HepG2 (cell line): ENCODE data around the gene OR6S1. TPM values are rescaled to one million over a fixed set of nuclear protein-coding genes. Genes with fewer than 3 reads are reported as not detected.

Experiments
- CSRNP1 ChIP-seq: sonication (generic); formaldehyde crosslinking; IDR thresholded peaks from 2 replicates; pipeline ENCODE4 v1.8.1; 2023; ENCODE audit warnings: mild to moderate bottlenecking, missing genetic modification reagents
- EHMT2 ChIP-seq: fragments of 200-600 bp; sonication (generic); IDR thresholded peaks from 2 replicates; pipeline ENCODE4 v1.7.0; 2017; ENCODE audit warnings: antibody characterized with exemption, low read depth, low read length, borderline replicate concordance
- NR2F6 ChIP-seq, 2 experiments: IDR thresholded peaks; 2 replicates each; pipeline ENCODE4 v1.6.1; 2016; ENCODE audit warnings: antibody characterized with exemption in 1 of 2, mild to moderate bottlenecking in 1 of 2
- NRL ChIP-seq: sonication (generic); formaldehyde crosslinking; IDR thresholded peaks from 2 replicates; pipeline ENCODE4 v1.5.0; 2020; ENCODE audit warnings: missing genetic modification reagents, mild to moderate bottlenecking, moderate library complexity, borderline replicate concordance
- RBM22 ChIP-seq: fragments of 200-400 bp; formaldehyde crosslinking; optimal IDR thresholded peaks from 2 replicates; pipeline ENCODE3; 2017; ENCODE audit warnings: mild to moderate bottlenecking, low read length, moderate library complexity
- ZFYVE20 ChIP-seq: sonication (generic); formaldehyde crosslinking; IDR thresholded peaks from 2 replicates; pipeline ENCODE4 v1.8.0; 2023; ENCODE audit warnings: low read depth, mild to moderate bottlenecking, moderate library complexity, missing genetic modification reagents, borderline replicate concordance
- ZNF143 ChIP-seq: sonication (generic); formaldehyde crosslinking; IDR thresholded peaks from 2 replicates; pipeline ENCODE4 v1.4.0; 2020; ENCODE audit warnings: missing genetic modification reagents
- ZNF563 ChIP-seq: sonication (generic); formaldehyde crosslinking; IDR thresholded peaks from 2 replicates; pipeline ENCODE4 v1.8.0; 2022; ENCODE audit warnings: mild to moderate bottlenecking, moderate library complexity, missing genetic modification reagents
- ZNF609 ChIP-seq: sonication (generic); formaldehyde crosslinking; IDR thresholded peaks from 2 replicates; pipeline ENCODE4 v1.4.0; 2020; ENCODE audit warnings: mild to moderate bottlenecking, missing genetic modification reagents, borderline replicate concordance
- ZNF768 ChIP-seq: sonication (generic); formaldehyde crosslinking; IDR thresholded peaks from 2 replicates; pipeline ENCODE4 v1.4.0; 2020; ENCODE audit warnings: missing genetic modification reagents
- polyA plus RNA-seq, 8 experiments: library from polyadenylated mRNA; depleted of rRNA in 3 of 8; stranded (reverse) in 7 of 8; unstranded in 1 of 8; fragments of >200 nt; fragmentation: Illumina TruSeq in 4 of 8; extraction: Trizol in 4 of 8; gene quantifications; 2 replicates each; pipeline versions ENCODE4 v1.2.1 to v1.2.3, GENCODE V29; 2011 to 2016; ENCODE audit warnings: low read depth in 4 of 8, missing spikeins in 1 of 8, mixed read lengths in 1 of 8; ENCODE audit not compliant: insufficient read depth in 1 of 8
- total RNA-seq, 5 experiments: library from RNA; depleted of rRNA; stranded (reverse); fragments of >200 nt; fragmentation: Illumina TruSeq; extraction: Trizol; gene quantifications; 2 replicates each; pipeline ENCODE4 v1.2.3, GENCODE V29; 2016; ENCODE audit warnings: low read depth in 1 of 5
- TF ChIP-seq, protein P1 (sequence below): sonication (generic); formaldehyde crosslinking; IDR thresholded peaks from 2 replicates; pipeline ENCODE4; 2020; ENCODE audit warnings: missing genetic modification reagents, mild to moderate bottlenecking, borderline replicate concordance
- TF ChIP-seq, protein P2 (sequence below): sonication (generic); formaldehyde crosslinking; IDR thresholded peaks from 2 replicates; pipeline ENCODE4 v1.4.0; 2020; ENCODE audit warnings: missing genetic modification reagents
- TF ChIP-seq, protein P3 (sequence below): sonication (generic); formaldehyde crosslinking; IDR thresholded peaks from 2 replicates; pipeline ENCODE4 v1.4.0; 2020; ENCODE audit warnings: missing genetic modification reagents
- TF ChIP-seq, protein P4 (sequence below): sonication (generic); formaldehyde crosslinking; IDR thresholded peaks from 2 replicates; pipeline ENCODE4 v1.8.0; 2022; ENCODE audit warnings: low read depth, missing genetic modification reagents

The OR6S1 gene
- total and polyA plus RNA-seq, 2 of the 13 experiments (the other 11 are each of a cell fraction or from before 2014, with no cell fraction given), result 0.09 TPM; not detected in 1

GRCh38 chr14:20682435-20683124 lies 41.1 kb upstream of the OR6S1 start (continued):
- TF ChIP-seq CSRNP1, result no peak
- TF ChIP-seq, protein P1, sequence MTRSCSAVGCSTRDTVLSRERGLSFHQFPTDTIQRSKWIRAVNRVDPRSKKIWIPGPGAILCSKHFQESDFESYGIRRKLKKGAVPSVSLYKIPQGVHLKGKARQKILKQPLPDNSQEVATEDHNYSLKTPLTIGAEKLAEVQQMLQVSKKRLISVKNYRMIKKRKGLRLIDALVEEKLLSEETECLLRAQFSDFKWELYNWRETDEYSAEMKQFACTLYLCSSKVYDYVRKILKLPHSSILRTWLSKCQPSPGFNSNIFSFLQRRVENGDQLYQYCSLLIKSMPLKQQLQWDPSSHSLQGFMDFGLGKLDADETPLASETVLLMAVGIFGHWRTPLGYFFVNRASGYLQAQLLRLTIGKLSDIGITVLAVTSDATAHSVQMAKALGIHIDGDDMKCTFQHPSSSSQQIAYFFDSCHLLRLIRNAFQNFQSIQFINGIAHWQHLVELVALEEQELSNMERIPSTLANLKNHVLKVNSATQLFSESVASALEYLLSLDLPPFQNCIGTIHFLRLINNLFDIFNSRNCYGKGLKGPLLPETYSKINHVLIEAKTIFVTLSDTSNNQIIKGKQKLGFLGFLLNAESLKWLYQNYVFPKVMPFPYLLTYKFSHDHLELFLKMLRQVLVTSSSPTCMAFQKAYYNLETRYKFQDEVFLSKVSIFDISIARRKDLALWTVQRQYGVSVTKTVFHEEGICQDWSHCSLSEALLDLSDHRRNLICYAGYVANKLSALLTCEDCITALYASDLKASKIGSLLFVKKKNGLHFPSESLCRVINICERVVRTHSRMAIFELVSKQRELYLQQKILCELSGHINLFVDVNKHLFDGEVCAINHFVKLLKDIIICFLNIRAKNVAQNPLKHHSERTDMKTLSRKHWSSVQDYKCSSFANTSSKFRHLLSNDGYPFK (CRISPR knock-in tag), result peak; percentile 80; the same call in 1 of the 2 replicates
- peak; percentile 62; the same call in 1 of the 2 replicates for TF ChIP-seq ZNF768
- TF ChIP-seq, protein P2, sequence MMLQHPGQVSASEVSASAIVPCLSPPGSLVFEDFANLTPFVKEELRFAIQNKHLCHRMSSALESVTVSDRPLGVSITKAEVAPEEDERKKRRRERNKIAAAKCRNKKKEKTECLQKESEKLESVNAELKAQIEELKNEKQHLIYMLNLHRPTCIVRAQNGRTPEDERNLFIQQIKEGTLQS (CRISPR knock-in tag), result no peak
- TF ChIP-seq, protein P3, sequence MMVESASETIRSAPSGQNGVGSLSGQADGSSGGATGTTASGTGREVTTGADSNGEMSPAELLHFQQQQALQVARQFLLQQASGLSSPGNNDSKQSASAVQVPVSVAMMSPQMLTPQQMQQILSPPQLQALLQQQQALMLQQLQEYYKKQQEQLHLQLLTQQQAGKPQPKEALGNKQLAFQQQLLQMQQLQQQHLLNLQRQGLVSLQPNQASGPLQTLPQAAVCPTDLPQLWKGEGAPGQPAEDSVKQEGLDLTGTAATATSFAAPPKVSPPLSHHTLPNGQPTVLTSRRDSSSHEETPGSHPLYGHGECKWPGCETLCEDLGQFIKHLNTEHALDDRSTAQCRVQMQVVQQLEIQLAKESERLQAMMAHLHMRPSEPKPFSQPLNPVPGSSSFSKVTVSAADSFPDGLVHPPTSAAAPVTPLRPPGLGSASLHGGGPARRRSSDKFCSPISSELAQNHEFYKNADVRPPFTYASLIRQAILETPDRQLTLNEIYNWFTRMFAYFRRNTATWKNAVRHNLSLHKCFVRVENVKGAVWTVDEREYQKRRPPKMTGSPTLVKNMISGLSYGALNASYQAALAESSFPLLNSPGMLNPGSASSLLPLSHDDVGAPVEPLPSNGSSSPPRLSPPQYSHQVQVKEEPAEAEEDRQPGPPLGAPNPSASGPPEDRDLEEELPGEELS (CRISPR knock-in tag), result no peak
- peak; percentile 84; the same call in 1 of the 2 replicates for TF ChIP-seq NRL (CRISPR knock-in tag)
- no peak; the same call in 1 of the 2 replicates for TF ChIP-seq ZNF143 (CRISPR knock-in tag)
- TF ChIP-seq EHMT2, result no peak
- TF ChIP-seq ZFYVE20 (CRISPR knock-in tag), result no peak
- TF ChIP-seq ZNF609, result no peak; the same call in 1 of the 2 replicates
- peak; percentile 26 for TF ChIP-seq ZNF563 (CRISPR knock-in tag)
- TF ChIP-seq, protein P4, sequence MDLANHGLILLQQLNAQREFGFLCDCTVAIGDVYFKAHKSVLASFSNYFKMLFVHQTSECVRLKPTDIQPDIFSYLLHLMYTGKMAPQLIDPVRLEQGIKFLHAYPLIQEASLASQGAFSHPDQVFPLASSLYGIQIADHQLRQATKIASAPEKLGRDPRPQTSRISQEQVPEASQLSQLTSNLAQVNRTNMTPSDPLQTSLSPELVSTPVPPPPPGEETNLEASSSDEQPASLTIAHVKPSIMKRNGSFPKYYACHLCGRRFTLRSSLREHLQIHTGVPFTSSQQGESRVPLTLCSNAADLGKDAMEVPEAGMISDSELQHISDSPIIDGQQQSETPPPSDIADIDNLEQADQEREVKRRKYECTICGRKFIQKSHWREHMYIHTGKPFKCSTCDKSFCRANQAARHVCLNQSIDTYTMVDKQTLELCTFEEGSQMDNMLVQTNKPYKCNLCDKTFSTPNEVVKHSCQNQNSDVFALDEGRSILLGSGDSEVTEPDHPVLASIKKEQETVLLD (CRISPR knock-in tag), result peak; percentile 60
- no peak for TF ChIP-seq RBM22
- no peak for TF ChIP-seq NR2F6 (IDR thresholded peaks at IDR 0.05)
- no peak for TF ChIP-seq NR2F6 (CRISPR knock-in tag; IDR thresholded peaks at IDR 0.05)
